K562 (cell line): ENCODE data around the gene SPRED2. TPM values are rescaled to one million over a fixed set of nuclear protein-coding genes. Genes with fewer than 3 reads are reported as not detected.

Experiments
- ATAC-seq: fragments of 200-7000 bp; cut with Tn5 transposase; 3 replicates; pipeline ENCODE4 v1.9.1; 2020; ENCODE audit warnings: moderate library complexity
- BruUV-seq: library from RNA; stranded (reverse); fragments of 400-500 nt; replicated peaks from 2 replicates; lab custom pipeline; 2021; lab: Mats Ljungman, UMichigan
- CTCF ChIA-PET: fragments of 300-600 bp; formaldehyde crosslinking; extraction: SDS; loops from one replicate; lab custom pipeline; 2021; ENCODE audit warnings: low intra/inter-chr PET ratio; lab: Yijun Ruan, JAX
- POLR2A ChIA-PET: fragments of 300-600, 350-650 bp; sonication (Branson Sonifier 250); formaldehyde crosslinking; extraction: SDS; loops from one replicate; lab custom pipeline; 2021; ENCODE audit warnings: antibody characterized with exemption, inconsistent platforms; lab: Yijun Ruan, JAX
- DNase-seq, 4 experiments: peaks; one replicate each; pipeline versions ENCODE4 v3.0.0 to v3.0.0-alpha.2; 2011 to 2018; ENCODE audit warnings: low spot score in 3 of 4, mixed read lengths in 3 of 4; ENCODE audit errors: extremely low read depth in 1 of 4
- FAIRE-seq: peaks from 2 replicates; lab custom pipeline; 2011; peaks lifted over from hg19 to GRCh38; lab: Jason Lieb, UNC
- H2AFZ ChIP-seq: 2 replicates; pipeline ENCODE4 v1.6.0; 2011; ENCODE audit warnings: low read depth, low read length, control low read depth, inconsistent platforms
- H3K27ac ChIP-seq: fragments of 200-600 bp; 3 replicates; pipeline ENCODE4 v1.8.0; 2011; ENCODE audit warnings: low read depth, mild to moderate bottlenecking, control low read depth, inconsistent platforms, low read length, moderate library complexity, mixed read lengths; ENCODE audit errors: extremely low read depth
- H3K27me3 ChIP-seq, 2 experiments: fragments of 300-600 bp in 1 of 2; 2 replicates in 1 of 2; 3 replicates in 1 of 2; pipeline versions ENCODE4 v1.6.0 to v1.8.0; 2011; ENCODE audit warnings: inconsistent platforms in 2 of 2, low read length in 2 of 2, mild to moderate bottlenecking in 1 of 2, mixed read lengths in 1 of 2, moderate library complexity in 1 of 2; ENCODE audit not compliant: control insufficient read depth in 2 of 2, insufficient read depth in 2 of 2
- H3K36me3 ChIP-seq: fragments of 300-600 bp; 3 replicates; pipeline ENCODE4 v1.8.0; 2011; ENCODE audit warnings: mild to moderate bottlenecking, low read length, inconsistent platforms; ENCODE audit not compliant: control insufficient read depth, insufficient read depth
- H3K4me1 ChIP-seq, 2 experiments: fragments of 200-600 bp in 1 of 2; replicated peaks in 1 of 2; 2 replicates in 1 of 2; 3 replicates in 1 of 2; pipeline versions ENCODE4 v1.5.1 to v1.8.0; 2011; ENCODE audit warnings: inconsistent platforms in 2 of 2, low read length in 2 of 2, mild to moderate bottlenecking in 1 of 2, mixed read lengths in 1 of 2, moderate library complexity in 1 of 2; ENCODE audit not compliant: control insufficient read depth in 2 of 2, insufficient read depth in 2 of 2
- H3K4me2 ChIP-seq: 2 replicates; pipeline ENCODE4 v1.6.1; 2011; ENCODE audit warnings: low read length, control low read depth, inconsistent platforms, mixed read lengths; ENCODE audit not compliant: insufficient read depth
- H3K4me3 ChIP-seq: fragments of 200-600 bp; sonication (generic), shearing (Covaris generic); 2 replicates; pipeline ENCODE4 v1.5.1; 2016; ENCODE audit warnings: control low read depth, inconsistent platforms
- H3K79me2 ChIP-seq: fragments of 200-600 bp; 3 replicates; pipeline ENCODE4 v1.8.0; 2011; ENCODE audit warnings: low read length, inconsistent platforms; ENCODE audit not compliant: control insufficient read depth, insufficient read depth
- H3K9ac ChIP-seq, 2 experiments: 2 replicates each; pipeline versions ENCODE4 v1.6.0 to v1.6.1; 2011; ENCODE audit warnings: low read depth in 2 of 2, low read length in 2 of 2, control low read depth in 1 of 2, inconsistent platforms in 1 of 2, mild to moderate bottlenecking in 1 of 2, mixed read lengths in 1 of 2; ENCODE audit not compliant: insufficient read depth in 1 of 2
- H3K9me1 ChIP-seq: one replicate; pipeline ENCODE4 v1.6.0; 2011; ENCODE audit warnings: inconsistent platforms, mild to moderate bottlenecking, low read length, moderate library complexity; ENCODE audit not compliant: control insufficient read depth, insufficient read depth
- H3K9me3 ChIP-seq: replicated peaks from 2 replicates; pipeline ENCODE4 v1.5.1; 2011; ENCODE audit warnings: low read depth, low read length, inconsistent platforms; ENCODE audit not compliant: control insufficient read depth, insufficient read depth
- H4K20me1 ChIP-seq: replicated peaks from 2 replicates; pipeline ENCODE4 v1.6.1; 2011; ENCODE audit warnings: low read length, inconsistent platforms, mixed read lengths; ENCODE audit not compliant: control insufficient read depth, insufficient read depth
- GATAD2A ChIP-seq: fragments of 450-650 bp; IDR thresholded peaks from 2 replicates; pipeline ENCODE4 v1.6.1; 2017
- MYBL2 ChIP-seq, 2 experiments: fragments of 450-650 bp in 1 of 2; sonication (generic) in 1 of 2; formaldehyde crosslinking in 1 of 2; IDR thresholded peaks; 2 replicates each; pipeline versions ENCODE4 v1.6.1 to v1.8.1; 2017 to 2022; ENCODE audit warnings: borderline replicate concordance in 1 of 2, inconsistent platforms in 1 of 2, low read depth in 1 of 2, mild to moderate bottlenecking in 1 of 2, missing genetic modification reagents in 1 of 2, moderate library complexity in 1 of 2
- ZNF699 ChIP-seq: fragments of 250-450 bp; sonication (Bioruptor Pico); IDR thresholded peaks from 2 replicates; pipeline ENCODE4 v1.8.0; 2021; ENCODE audit warnings: mild to moderate bottlenecking, moderate library complexity; ENCODE audit not compliant: insufficient replicate concordance
- in situ Hi-C: fragments of 300-500 bp; cut with MboI; formaldehyde crosslinking; loops from 4 replicates; pipeline ENCODE4 v1.15.0; 2018; ENCODE audit warnings: inconsistent platforms, mixed read lengths
- intact Hi-C: fragments of 100-400 bp; cut with micrococcal nuclease; formaldehyde crosslinking; loops from 2 replicates; pipeline ENCODE4 v1.14.2; 2022
- polyA plus RNA-seq, 8 experiments: library from polyadenylated mRNA; depleted of rRNA in 4 of 8; stranded (reverse) in 5 of 8; unstranded in 3 of 8; fragments of >200 nt; fragmentation: Nextera tagmentation in 2 of 8; fragmentation: Illumina TruSeq in 1 of 8; extraction: Ambion mirVana in 2 of 8; extraction: Trizol in 1 of 8; gene quantifications; 2 replicates each; pipeline versions ENCODE4 v1.2.1 to v1.2.3, GENCODE V29; 2011 to 2014; ENCODE audit warnings: inconsistent platforms in 1 of 8, missing spikeins in 1 of 8
- total RNA-seq, 7 experiments: library from RNA; depleted of rRNA in 6 of 7; stranded (reverse); fragments of >200 nt in 6 of 7; fragmentation: Illumina TruSeq in 2 of 7; extraction: Trizol in 2 of 7; gene quantifications; 2 replicates each; pipeline versions ENCODE4 v1.2.1 to v1.2.3, GENCODE V29; 2011 to 2021; ENCODE audit warnings: low replicate concordance in 1 of 7
- TF ChIP-seq, protein P1 (sequence below): fragments of 250-450 bp; sonication (Bioruptor Pico); IDR thresholded peaks from 2 replicates; pipeline ENCODE4 v1.5.1; 2021; ENCODE audit warnings: mild to moderate bottlenecking
- TF ChIP-seq, protein P2 (sequence below): fragments of 200-800 bp; sonication (Bioruptor generic); IDR thresholded peaks from 2 replicates; pipeline ENCODE4 v1.6.1; 2017; ENCODE audit warnings: missing genetic modification characterization, missing compliant biosample characterization

The SPRED2 gene
- total and polyA plus RNA-seq, 9 of the 15 experiments (the other 6 are each of a cell fraction or from before 2014, with no cell fraction given), result 4.6 to 50.8 (median 14.1) TPM

DNA sequence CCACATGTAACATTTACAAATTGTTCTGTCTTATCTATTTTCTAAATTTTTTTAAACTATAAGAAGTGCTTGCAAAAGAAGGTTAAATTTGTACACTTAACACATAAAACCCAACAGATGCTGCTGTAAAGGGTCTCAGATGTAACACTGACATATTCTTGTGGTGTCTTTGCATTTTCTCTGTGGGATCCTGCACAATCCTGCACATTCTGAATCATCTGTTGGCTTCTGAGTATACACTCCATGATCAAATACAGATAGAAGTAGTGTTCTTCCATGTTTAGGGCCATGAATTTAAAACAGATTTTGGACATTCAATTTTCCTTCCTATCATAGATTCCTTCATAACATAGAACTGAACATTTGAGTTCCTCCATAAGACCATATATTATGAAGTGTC is 89.0 kb downstream of the SPRED2 start:
- no TSS peak for BruUV-seq
- CTCF ChIA-PET, result no interaction called here
- H3K27ac ChIP-seq, result no peak overlapping the region
- FAIRE-seq (no peak), ATAC-seq (no peak), DNase-seq (no peak)
- H3K4me1 ChIP-seq, result peaks cover 0 to 5% of the 10 kb centered on the region in 2 experiments; a peak in 2 of 5 replicates
- peaks cover 42% of the 10 kb centered on the region for H3K36me3 ChIP-seq
- in situ Hi-C loops (no loop called here), intact Hi-C loops (no loop called here)
- TF ChIP-seq, protein P1, sequence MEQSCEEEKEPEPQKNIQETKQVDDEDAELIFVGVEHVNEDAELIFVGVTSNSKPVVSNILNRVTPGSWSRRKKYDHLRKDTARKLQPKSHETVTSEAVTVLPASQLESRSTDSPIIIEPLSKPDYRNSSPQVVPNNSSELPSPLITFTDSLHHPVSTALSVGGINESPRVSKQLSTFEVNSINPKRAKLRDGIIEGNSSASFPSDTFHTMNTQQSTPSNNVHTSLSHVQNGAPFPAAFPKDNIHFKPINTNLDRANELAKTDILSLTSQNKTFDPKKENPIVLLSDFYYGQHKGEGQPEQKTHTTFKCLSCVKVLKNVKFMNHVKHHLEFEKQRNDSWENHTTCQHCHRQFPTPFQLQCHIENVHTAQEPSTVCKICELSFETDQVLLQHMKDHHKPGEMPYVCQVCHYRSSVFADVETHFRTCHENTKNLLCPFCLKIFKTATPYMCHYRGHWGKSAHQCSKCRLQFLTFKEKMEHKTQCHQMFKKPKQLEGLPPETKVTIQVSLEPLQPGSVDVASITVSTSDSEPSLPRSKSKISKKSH (CRISPR knock-in tag), result no peak
- TF ChIP-seq ZNF699 (CRISPR knock-in tag) (no peak), GATAD2A (no peak), MYBL2 (IDR thresholded peaks at IDR 0.05; ENCODE audit: low read depth) (no peak), MYBL2 (CRISPR knock-in tag; IDR thresholded peaks at IDR 0.05; ENCODE audit: borderline replicate concordance) (no peak)
- TF ChIP-seq, protein P2, sequence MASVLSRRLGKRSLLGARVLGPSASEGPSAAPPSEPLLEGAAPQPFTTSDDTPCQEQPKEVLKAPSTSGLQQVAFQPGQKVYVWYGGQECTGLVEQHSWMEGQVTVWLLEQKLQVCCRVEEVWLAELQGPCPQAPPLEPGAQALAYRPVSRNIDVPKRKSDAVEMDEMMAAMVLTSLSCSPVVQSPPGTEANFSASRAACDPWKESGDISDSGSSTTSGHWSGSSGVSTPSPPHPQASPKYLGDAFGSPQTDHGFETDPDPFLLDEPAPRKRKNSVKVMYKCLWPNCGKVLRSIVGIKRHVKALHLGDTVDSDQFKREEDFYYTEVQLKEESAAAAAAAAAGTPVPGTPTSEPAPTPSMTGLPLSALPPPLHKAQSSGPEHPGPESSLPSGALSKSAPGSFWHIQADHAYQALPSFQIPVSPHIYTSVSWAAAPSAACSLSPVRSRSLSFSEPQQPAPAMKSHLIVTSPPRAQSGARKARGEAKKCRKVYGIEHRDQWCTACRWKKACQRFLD (CRISPR knock-in tag), result no peak
- POLR2A ChIA-PET, result no interaction called here
- H3K4me3 ChIP-seq, result no peak overlapping the region
- no peak overlapping the region for H2AFZ ChIP-seq
- no peaks in the 10 kb centered on the region for H3K9me1 ChIP-seq
- no peaks in the 10 kb centered on the region for H3K9me3 ChIP-seq
- no peak overlapping the region for H3K9ac ChIP-seq
- 0 out of 2 replicates have a peak, but pooled peaks cover 10% of the 10 kb centered on the region for H4K20me1 ChIP-seq
- peaks cover 42% of the 10 kb centered on the region for H3K79me2 ChIP-seq
- no peaks in the 10 kb centered on the region for H3K27me3 ChIP-seq
- H3K4me2 ChIP-seq, result no peak overlapping the region
